Hepatocyte (in vitro differentiated cells): Measurements from ENCODE around the gene SLAMF1. TPM values are rescaled to one million over a fixed set of nuclear protein-coding genes. Genes with fewer than 3 reads are reported as not detected.

ENCODE experiments used
- DNase-seq: peaks from one replicate; pipeline ENCODE4 v3.0.0-alpha.2; 2016; ENCODE audit warnings: low spot score
- H2AFZ ChIP-seq: fragments of 200-600 bp; sonication (generic); 2 replicates; pipeline ENCODE4 v1.6.0; 2016; ENCODE audit warnings: antibody characterized with exemption, mild to moderate bottlenecking
- H3K27ac ChIP-seq: fragments of 200-600 bp; sonication (generic); 2 replicates; pipeline ENCODE4 v1.5.1; 2016; ENCODE audit warnings: mild to moderate bottlenecking
- H3K27me3 ChIP-seq: fragments of 200-600 bp; sonication (generic); 2 replicates; pipeline ENCODE4 v1.6.1; 2016
- H3K36me3 ChIP-seq: fragments of 200-600 bp; sonication (generic); replicated peaks from 2 replicates; pipeline ENCODE4 v1.5.1; 2016; ENCODE audit warnings: low read depth; ENCODE audit not compliant: insufficient read depth
- H3K4me1 ChIP-seq: fragments of 200-600 bp; sonication (generic); 2 replicates; pipeline ENCODE4 v1.5.1; 2016; ENCODE audit warnings: mild to moderate bottlenecking, moderate library complexity; ENCODE audit not compliant: insufficient read depth
- H3K4me2 ChIP-seq: fragments of 200-600 bp; sonication (generic); 2 replicates; pipeline ENCODE4 v1.6.0; 2016
- H3K4me3 ChIP-seq: fragments of 200-600 bp; sonication (generic); 2 replicates; pipeline ENCODE4 v1.5.1; 2016; ENCODE audit warnings: mild to moderate bottlenecking
- H3K79me2 ChIP-seq: fragments of 200-600 bp; sonication (generic); 2 replicates; pipeline ENCODE4 v1.6.0; 2017; ENCODE audit warnings: mild to moderate bottlenecking
- H3K9me2 ChIP-seq: fragments of 200-600 bp; sonication (generic); replicated peaks from 2 replicates; pipeline ENCODE4 v1.6.0; 2017; ENCODE audit warnings: mild to moderate bottlenecking; ENCODE audit not compliant: insufficient read depth
- H3K9me3 ChIP-seq: fragments of 200-600 bp; sonication (generic); 2 replicates; pipeline ENCODE4 v1.5.1; 2016; ENCODE audit warnings: low read depth, mild to moderate bottlenecking
- H4K20me1 ChIP-seq: fragments of 200-600 bp; sonication (generic); 2 replicates; pipeline ENCODE4 v1.6.0; 2016; ENCODE audit warnings: mild to moderate bottlenecking; ENCODE audit not compliant: insufficient read depth, poor library complexity, severe bottlenecking
- EZH2 ChIP-seq: fragments of 200-600 bp; sonication (generic); IDR thresholded peaks from 2 replicates; pipeline ENCODE4 v1.6.1; 2016; ENCODE audit warnings: antibody characterized with exemption, mild to moderate bottlenecking, borderline replicate concordance
- EZH2phosphoT487 ChIP-seq: fragments of 200-600 bp; sonication (generic); IDR thresholded peaks from one replicate; pipeline ENCODE4 v1.6.1; 2018; ENCODE audit warnings: antibody characterized with exemption, mild to moderate bottlenecking, low read depth, moderate library complexity; ENCODE audit not compliant: unreplicated experiment, severe bottlenecking
- WGBS: methylation state at CpG from one replicate; pipeline ENCODE4 v1.1.6; 2016; ENCODE audit warnings: low lambda C conversion rate; ENCODE audit errors: missing lambda C conversion rate; 5-methylcytosine and 5-hydroxymethylcytosine counted together
- polyA plus RNA-seq: library from polyadenylated mRNA; unstranded; fragments of >200 nt; fragmentation: Nextera tagmentation; extraction: Ambion mirVana; gene quantifications from 2 replicates; pipeline ENCODE4 v1.2.1, GENCODE V29; 2016
- total RNA-seq: library from RNA; depleted of rRNA; stranded (reverse); fragments of >200 nt; gene quantifications from 2 replicates; pipeline ENCODE4 v1.2.3, GENCODE V29; 2014
- TF ChIP-seq, protein P1 (sequence below): fragments of 200-600 bp; sonication (generic); IDR thresholded peaks from 2 replicates; pipeline ENCODE4 v1.5.1; 2016; ENCODE audit warnings: antibody characterized with exemption, mild to moderate bottlenecking; ENCODE audit not compliant: poor library complexity

Gene SLAMF1
- total and polyA plus RNA-seq, 2 experiments from 2014 or later = 1.2 to 2.1 TPM

DNA sequence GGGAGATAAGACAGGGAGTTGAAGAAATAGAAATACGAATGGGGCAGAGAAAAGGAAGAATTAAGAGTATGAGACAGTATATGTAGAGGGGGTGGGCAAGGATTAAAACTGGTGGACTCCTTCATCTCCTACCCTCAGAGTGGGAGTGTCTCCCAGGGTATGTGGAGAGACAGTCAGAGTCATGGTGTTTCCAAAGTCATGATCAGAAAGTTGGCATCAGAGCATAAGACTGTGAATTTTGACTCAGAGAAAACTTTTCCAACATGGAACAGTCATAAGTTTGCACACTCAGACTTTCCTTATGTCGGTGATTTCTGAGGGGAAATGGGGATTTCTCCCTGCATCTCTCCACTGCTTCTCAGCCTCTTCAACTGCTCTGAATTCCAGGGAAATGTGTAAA is 70.0 kb downstream of the SLAMF1 start:
- TF ChIP-seq EZH2phosphoT487 (no peak), EZH2 (no peak)
- TF ChIP-seq, protein P1, sequence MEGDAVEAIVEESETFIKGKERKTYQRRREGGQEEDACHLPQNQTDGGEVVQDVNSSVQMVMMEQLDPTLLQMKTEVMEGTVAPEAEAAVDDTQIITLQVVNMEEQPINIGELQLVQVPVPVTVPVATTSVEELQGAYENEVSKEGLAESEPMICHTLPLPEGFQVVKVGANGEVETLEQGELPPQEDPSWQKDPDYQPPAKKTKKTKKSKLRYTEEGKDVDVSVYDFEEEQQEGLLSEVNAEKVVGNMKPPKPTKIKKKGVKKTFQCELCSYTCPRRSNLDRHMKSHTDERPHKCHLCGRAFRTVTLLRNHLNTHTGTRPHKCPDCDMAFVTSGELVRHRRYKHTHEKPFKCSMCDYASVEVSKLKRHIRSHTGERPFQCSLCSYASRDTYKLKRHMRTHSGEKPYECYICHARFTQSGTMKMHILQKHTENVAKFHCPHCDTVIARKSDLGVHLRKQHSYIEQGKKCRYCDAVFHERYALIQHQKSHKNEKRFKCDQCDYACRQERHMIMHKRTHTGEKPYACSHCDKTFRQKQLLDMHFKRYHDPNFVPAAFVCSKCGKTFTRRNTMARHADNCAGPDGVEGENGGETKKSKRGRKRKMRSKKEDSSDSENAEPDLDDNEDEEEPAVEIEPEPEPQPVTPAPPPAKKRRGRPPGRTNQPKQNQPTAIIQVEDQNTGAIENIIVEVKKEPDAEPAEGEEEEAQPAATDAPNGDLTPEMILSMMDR = no peak
- Histone ChIP-seq H3K79me2 (no peaks in the 10 kb centered on the region), H3K9me2 (no peaks in the 10 kb centered on the region), H4K20me1 (no peaks in the 10 kb centered on the region), H3K36me3 (no peaks in the 10 kb centered on the region), H3K27ac (no peak overlapping the region), H3K4me3 (no peak overlapping the region), H3K9me3 (no peaks in the 10 kb centered on the region), H3K27me3 (no peaks in the 10 kb centered on the region), H3K4me1 (peaks cover 3% of the 10 kb centered on the region), H2AFZ (no peak overlapping the region), H3K4me2 (no peak overlapping the region)
- WGBS = 54% methylated on average over 2 of the region's 2 CpGs
- DNase-seq = no peak

DNA sequence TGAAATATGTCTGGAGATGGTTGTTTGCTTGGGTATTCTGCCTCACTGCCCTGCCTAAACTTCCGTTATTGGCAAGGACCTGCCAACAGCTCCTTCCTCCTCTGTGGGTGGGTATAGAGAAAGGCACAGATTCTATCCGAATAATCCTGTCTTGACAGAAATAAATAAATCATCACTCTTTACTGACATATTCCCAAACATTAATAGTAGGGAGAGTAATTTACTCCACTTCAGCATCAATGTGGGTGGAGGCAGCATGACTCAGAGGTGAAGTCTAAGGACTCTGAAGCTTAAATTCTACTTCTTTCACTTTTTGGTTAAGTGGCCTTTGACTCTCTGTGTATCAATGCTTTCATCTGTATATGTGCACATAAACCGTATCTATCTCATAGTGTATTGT is 70.5 kb downstream of the SLAMF1 start:
- H3K9me3 ChIP-seq = no peaks in the 10 kb centered on the region
- no peak overlapping the region for H3K4me3 ChIP-seq
- H3K79me2 ChIP-seq = no peaks in the 10 kb centered on the region
- no peaks in the 10 kb centered on the region for H3K4me1 ChIP-seq
- no peaks in the 10 kb centered on the region for H3K9me2 ChIP-seq
- H3K27ac ChIP-seq = no peak overlapping the region
- no peaks in the 10 kb centered on the region for H3K27me3 ChIP-seq
- no peaks in the 10 kb centered on the region for H4K20me1 ChIP-seq
- H3K36me3 ChIP-seq = no peaks in the 10 kb centered on the region
- TF ChIP-seq EZH2phosphoT487 (no peak), EZH2 (no peak)
- DNase-seq = no peak
- no peak overlapping the region for H2AFZ ChIP-seq
- WGBS = 88% methylated on average over 3 of the region's 3 CpGs
- H3K4me2 ChIP-seq = no peak overlapping the region

DNA sequence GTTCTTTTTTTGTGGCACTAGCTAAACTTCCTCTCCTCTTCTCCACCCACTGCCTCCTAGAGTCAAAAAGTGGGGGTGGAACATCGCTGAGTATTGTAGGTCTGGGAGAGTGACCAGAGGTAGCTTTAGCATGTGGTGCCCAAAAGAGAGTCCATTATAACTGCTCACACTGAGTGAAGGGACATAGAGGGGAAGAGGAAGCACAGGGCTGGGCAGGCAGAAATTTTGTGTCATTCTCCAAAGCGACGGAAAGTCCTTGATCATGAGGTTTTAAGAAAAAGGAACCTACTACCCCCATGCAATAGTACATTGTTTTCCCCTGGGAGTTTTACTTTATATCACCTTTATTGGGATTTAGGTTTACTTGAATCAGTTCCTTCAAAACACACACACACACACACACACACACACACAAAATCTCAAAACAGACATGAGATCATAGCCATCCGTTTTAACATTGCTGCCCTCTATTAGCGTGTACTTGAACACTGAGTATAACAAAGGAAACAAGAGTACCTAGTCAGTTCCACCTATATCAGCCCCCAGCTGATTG is 71.7 kb downstream of the SLAMF1 start:
- Histone ChIP-seq H4K20me1 (no peaks in the 10 kb centered on the region), H3K36me3 (no peaks in the 10 kb centered on the region), H3K4me2 (no peak overlapping the region), H3K4me1 (no peaks in the 10 kb centered on the region), H3K9me2 (no peaks in the 10 kb centered on the region), H3K9me3 (no peaks in the 10 kb centered on the region), H2AFZ (no peak overlapping the region), H3K4me3 (no peak overlapping the region), H3K27ac (no peak overlapping the region), H3K27me3 (no peaks in the 10 kb centered on the region), H3K79me2 (no peaks in the 10 kb centered on the region)
- TF ChIP-seq EZH2phosphoT487 = no peak
- TF ChIP-seq EZH2 = no peak
- TF ChIP-seq, protein P1 = no peak
- WGBS = 94% methylated on average over 5 of the region's 5 CpGs
- DNase-seq = no peak

DNA sequence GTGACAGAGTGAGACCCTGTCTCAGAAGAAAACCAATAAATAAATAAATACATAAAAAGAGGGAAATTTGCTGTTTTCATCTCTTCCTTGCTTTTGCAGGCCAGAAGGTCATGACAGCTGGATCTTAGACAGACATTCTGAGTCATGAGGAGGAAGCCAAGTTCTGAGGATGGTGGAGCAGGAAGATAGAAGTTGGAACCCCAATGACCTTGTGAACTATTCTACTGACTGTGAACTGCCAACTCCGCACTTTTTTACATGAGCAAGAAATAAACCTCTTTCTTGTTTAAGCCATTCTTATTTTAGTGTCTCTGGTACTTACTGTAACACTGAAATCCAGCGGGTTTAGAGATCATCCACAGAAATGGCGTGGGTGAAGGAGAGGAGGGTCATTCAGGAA is 76.0 kb downstream of the SLAMF1 start:
- Histone ChIP-seq H3K9me3 (no peaks in the 10 kb centered on the region), H3K4me1 (no peaks in the 10 kb centered on the region), H4K20me1 (no peaks in the 10 kb centered on the region), H3K27me3 (no peaks in the 10 kb centered on the region), H3K79me2 (no peaks in the 10 kb centered on the region), H3K4me3 (no peak overlapping the region), H3K36me3 (no peaks in the 10 kb centered on the region), H2AFZ (no peak overlapping the region), H3K4me2 (no peak overlapping the region), H3K9me2 (no peaks in the 10 kb centered on the region), H3K27ac (no peak overlapping the region)
- no peak for DNase-seq
- TF ChIP-seq EZH2phosphoT487 (no peak), EZH2 (no peak)
- TF ChIP-seq, protein P1 = no peak
- 78% methylated on average over 3 of the region's 3 CpGs for WGBS
